GM21723 (cell line): ENCODE results near the gene SPANXN2.
"Not testable (repeated sequence)": the region's sequence is repeated elsewhere in the genome, so short reads cannot be mapped to it uniquely, and the experiment has no call there.

ENCODE experiments used
- ATAC-seq: cut with Tn5 transposase; IDR thresholded peaks from one replicate; pipeline ENCODE4 v1.9.1; 2021; ENCODE audit warnings: mild to moderate bottlenecking, moderate library complexity; ENCODE audit not compliant: unreplicated experiment

Gene SPANXN2

GRCh38 chrX:143720652-143721051 lies at the start of gene SPANXN2:
SPANXN2 (minus strand) TSS chrX:143720752; CDS start chrX:143720668, 84 bp downstream.
- ATAC-seq = not testable (repeated sequence)

GRCh38 chrX:143768976-143769375 lies 48.4 kb upstream of the SPANXN2 start:
- no peak for ATAC-seq

DNA sequence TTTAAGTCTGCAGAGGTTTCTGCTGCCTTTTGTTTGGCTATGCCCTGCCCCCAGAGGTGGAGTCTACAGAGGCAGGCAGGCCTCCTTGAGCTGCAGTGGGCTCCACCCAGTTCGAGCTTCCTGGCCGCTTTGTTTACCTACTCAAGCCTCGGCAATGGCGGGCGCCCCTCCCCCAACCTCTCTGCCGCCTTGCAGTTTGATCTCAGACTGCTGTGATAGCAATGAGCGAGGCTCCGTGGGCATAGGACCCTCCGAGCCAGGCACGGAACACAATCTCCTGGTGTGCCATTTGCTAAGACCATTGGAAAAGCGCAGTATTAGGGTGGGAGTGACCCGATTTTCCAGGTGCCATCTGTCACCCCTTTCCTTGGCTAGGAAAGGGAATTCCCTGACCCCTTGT lies 47.2 kb upstream of the SPANXN2 start:
- not testable (repeated sequence) for ATAC-seq

GRCh38 chrX:143757887-143758286 lies 37.3 kb upstream of the SPANXN2 start:
- ATAC-seq = no peak

DNA sequence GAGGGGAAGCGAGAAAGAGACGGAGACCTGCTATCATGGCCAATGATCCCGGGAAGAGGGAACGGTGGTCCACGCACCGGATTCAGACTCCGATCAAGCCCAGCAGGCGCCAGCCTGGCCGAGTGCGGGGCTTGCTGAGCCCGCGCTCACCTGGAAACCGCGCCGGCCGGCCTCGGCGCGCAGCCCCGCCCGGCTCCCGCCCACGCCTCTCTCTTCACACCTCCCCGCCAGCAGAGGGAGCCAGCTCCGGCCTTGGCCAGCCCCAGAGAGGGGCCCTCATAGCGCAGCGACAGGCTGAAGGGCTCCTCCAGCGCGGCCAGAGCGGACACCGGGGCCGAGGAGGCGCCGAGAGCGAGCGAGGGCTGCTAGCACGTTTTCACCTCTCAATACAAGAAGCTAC lies 36.8 kb upstream of the SPANXN2 start:
- no peak for ATAC-seq

DNA sequence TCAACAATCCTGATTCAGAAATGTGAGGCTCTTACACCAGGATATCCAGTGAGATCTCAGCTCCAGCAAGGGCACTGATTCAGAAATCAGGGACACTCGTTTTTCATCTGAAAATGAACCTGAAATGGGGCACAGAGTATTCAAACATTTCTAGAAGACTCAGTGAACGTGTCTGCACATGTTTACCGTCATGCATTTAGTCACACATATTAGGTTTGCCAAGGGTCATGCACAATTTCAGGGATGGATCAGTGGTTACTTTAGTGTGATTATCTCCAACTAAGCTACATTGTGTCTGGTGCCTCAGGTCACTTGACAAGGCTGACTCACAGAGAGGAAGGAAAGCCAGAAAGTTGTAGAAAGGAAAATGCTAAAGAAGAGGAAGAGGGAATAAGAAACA lies 33.6 kb upstream of the SPANXN2 start:
- no peak for ATAC-seq

GRCh38 chrX:143733866-143734265 lies 13.3 kb upstream of the SPANXN2 start:
- ATAC-seq = no peak

- no peak for ATAC-seq
Observed at GRCh38 chrX:143726296-143726695, 5.7 kb upstream of the SPANXN2 start.

- no peak for ATAC-seq
Observed at GRCh38 chrX:143701460-143701859, 19.1 kb downstream of the SPANXN2 start.

- ATAC-seq = no peak
Observed at GRCh38 chrX:143694885-143695284, 25.7 kb downstream of the SPANXN2 start.

DNA sequence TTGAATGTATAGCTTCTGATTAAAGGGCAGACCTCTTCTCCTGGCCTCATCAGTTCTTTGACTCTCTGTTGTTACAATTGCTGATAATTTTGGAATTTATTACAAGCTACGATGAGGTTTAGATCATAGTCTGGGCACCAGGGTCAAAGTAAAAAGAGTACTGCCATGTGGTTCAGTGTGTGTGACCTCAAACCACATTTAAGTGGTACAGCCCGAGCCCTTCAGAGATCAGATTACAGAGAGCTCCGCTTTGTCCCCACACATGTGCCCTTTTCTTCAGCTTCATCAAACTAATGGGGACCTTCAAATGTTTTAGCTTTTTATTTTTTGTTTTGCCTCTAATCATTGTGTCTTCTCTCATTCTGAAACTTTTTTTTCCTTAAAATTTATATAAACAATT lies 37.1 kb downstream of the SPANXN2 start:
- no peak for ATAC-seq

- ATAC-seq = no peak
Observed at GRCh38 chrX:143674926-143675325, 45.6 kb downstream of the SPANXN2 start.

DNA sequence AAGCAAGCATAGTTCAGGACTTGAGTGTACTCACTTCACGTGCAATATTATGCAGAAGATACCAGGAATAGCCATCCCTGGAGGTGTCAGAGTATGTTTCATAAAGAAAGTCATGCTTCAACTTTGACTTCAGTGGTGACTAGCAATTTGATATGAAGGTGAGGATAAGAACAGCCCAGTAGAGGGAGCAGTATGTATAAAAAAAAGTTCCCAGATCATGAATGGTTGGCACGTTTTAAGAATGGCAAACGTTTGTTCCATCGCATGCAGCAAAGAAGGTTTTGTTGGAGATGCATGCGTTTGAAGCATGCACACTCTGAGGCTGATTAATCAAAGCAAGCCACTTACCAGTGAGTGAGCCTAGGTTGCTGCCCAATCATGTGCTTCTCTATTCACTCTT lies 51.2 kb downstream of the SPANXN2 start:
- no peak for ATAC-seq

DNA sequence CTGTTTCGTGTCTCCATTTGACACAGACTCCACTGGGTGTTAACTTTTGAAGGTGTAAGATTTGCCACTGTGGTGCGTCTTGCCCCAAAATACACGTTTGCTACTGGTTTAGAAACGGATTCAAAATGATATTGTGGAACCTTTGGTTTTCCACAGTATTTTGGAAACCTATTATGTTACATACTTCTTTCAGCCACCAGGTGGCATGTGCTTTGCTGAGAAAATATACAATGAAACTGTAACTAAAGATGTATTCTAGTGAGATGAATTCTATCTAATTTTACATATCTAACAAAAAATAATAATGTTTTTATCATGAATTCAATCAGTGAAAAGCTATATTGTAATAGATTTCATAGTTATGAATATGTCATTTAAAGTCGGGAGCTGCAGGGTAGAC lies 56.2 kb downstream of the SPANXN2 start:
- ATAC-seq = no peak

DNA sequence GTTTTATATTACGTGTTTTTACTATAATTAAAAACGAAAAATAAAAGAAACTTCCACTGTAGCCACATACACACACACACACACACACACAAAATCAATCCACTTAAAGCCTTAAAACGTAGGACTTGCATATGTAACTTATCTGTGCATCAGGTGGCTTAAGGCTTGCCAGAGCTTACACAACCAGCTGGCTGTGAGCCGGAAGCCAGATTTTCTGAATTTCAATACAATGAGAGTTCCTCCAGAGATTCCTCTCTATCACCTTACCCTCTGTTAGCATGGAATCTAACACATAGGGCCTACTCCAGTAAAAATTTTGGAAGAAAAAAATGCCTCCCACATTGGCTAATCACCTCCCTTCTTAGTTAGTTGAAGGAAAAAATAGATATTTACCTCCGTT lies 56.8 kb downstream of the SPANXN2 start:
- ATAC-seq = no peak
